ENCODE measurements around the gene MED16.
"Not testable (repeated sequence)": the region's sequence is repeated elsewhere in the genome, so short reads cannot be mapped to it uniquely, and the experiment has no call there.

MED16 gene

GRCh38 chr19:852136-853013, 40.6 kb downstream of the MED16 start, which contains the start of gene ELANE:
Gene ELANE, plus strand, starts transcription at chr19:852303. Its CDS starts 26 bp downstream, at chr19:852329.
- no peak for DNase-seq

- no peak for DNase-seq
Measured at GRCh38 chr19:850979-851335, 42.0 kb downstream of the MED16 start.

GRCh38 chr19:850221-850978, 42.6 kb downstream of the MED16 start:
- DNase-seq = peak; percentile 71

GRCh38 chr19:849195-849594, 43.8 kb downstream of the MED16 start:
- not testable (repeated sequence) for DNase-seq

GRCh38 chr19:848386-848921, 44.5 kb downstream of the MED16 start:
- no peak for DNase-seq

GRCh38 chr19:845707-846521, 47.1 kb downstream of the MED16 start:
- DNase-seq = no peak

- DNase-seq = no peak
Measured at GRCh38 chr19:844546-844971, 48.4 kb downstream of the MED16 start.

GRCh38 chr19:843836-844545, 49.0 kb downstream of the MED16 start:
- DNase-seq = no peak

- no peak for DNase-seq
Measured at GRCh38 chr19:843180-843835, 49.7 kb downstream of the MED16 start.

- DNase-seq = not testable (repeated sequence)
Measured at GRCh38 chr19:842802-843179, 50.2 kb downstream of the MED16 start.

- no peak for DNase-seq
Measured at GRCh38 chr19:840519-841206, 52.3 kb downstream of the MED16 start, which contains the start of gene PRTN3. Gene PRTN3, plus strand, starts transcription at chr19:840999. Its CDS starts 10 bp downstream, at chr19:841009.

GRCh38 chr19:835210-835810, 57.7 kb downstream of the MED16 start:
- no peak for DNase-seq

GRCh38 chr19:834216-834615, 58.8 kb downstream of the MED16 start:
- DNase-seq = no peak

GRCh38 chr19:831407-832369, 61.3 kb downstream of the MED16 start:
- no peak for DNase-seq

- DNase-seq = no peak
Measured at GRCh38 chr19:829129-829758, 63.7 kb downstream of the MED16 start.

- DNase-seq = peak; percentile 70
Measured at GRCh38 chr19:827710-828321, 65.2 kb downstream of the MED16 start, which contains the start of gene AZU1. Gene AZU1, plus strand, starts transcription at chr19:827837. Its CDS starts 10 bp downstream, at chr19:827847.

- DNase-seq = no peak
Measured at GRCh38 chr19:827314-827709, 65.7 kb downstream of the MED16 start.

Measured in hematopoietic multipotent progenitor cell treated with erythropoietin and hydrocortisone succinate and interleukin-3 and kit ligand, for 8 days (in vitro differentiated cells).